Breast epithelium (tissue), 3 donors: ENCODE measurements around the gene LRRC9.

Experiments
- POLR2AphosphoS5 ChIP-seq, 3 donors: sonication (generic); formaldehyde crosslinking; IDR thresholded peaks; one replicate each; pipeline ENCODE4 v1.6.1; 2017; ENCODE audit warnings: antibody characterized with exemption in 3 of 3
- TF ChIP-seq, protein P1 (sequence below), 3 donors: fragments of 450-650 bp; IDR thresholded peaks; one replicate each; pipeline ENCODE4 v1.5.1; 2016 to 2017; ENCODE audit warnings: antibody characterized with exemption in 3 of 3, mild to moderate bottlenecking in 3 of 3, moderate library complexity in 3 of 3

GRCh38 chr14:60064491-60065072 lies 144.6 kb downstream of the LRRC9 start:
- TF ChIP-seq, protein P1, sequence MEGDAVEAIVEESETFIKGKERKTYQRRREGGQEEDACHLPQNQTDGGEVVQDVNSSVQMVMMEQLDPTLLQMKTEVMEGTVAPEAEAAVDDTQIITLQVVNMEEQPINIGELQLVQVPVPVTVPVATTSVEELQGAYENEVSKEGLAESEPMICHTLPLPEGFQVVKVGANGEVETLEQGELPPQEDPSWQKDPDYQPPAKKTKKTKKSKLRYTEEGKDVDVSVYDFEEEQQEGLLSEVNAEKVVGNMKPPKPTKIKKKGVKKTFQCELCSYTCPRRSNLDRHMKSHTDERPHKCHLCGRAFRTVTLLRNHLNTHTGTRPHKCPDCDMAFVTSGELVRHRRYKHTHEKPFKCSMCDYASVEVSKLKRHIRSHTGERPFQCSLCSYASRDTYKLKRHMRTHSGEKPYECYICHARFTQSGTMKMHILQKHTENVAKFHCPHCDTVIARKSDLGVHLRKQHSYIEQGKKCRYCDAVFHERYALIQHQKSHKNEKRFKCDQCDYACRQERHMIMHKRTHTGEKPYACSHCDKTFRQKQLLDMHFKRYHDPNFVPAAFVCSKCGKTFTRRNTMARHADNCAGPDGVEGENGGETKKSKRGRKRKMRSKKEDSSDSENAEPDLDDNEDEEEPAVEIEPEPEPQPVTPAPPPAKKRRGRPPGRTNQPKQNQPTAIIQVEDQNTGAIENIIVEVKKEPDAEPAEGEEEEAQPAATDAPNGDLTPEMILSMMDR (IDR thresholded peaks at IDR 0.05): peak in 2 of 3 donors; percentile 45 to 53
- no peak for TF ChIP-seq POLR2AphosphoS5 (IDR thresholded peaks at IDR 0.05)
